ENCODE data around the gene HIVEP3.
A peak's percentile ranks its signal among the peaks of the same experiment; 100 is the strongest.

Gene HIVEP3

DNA sequence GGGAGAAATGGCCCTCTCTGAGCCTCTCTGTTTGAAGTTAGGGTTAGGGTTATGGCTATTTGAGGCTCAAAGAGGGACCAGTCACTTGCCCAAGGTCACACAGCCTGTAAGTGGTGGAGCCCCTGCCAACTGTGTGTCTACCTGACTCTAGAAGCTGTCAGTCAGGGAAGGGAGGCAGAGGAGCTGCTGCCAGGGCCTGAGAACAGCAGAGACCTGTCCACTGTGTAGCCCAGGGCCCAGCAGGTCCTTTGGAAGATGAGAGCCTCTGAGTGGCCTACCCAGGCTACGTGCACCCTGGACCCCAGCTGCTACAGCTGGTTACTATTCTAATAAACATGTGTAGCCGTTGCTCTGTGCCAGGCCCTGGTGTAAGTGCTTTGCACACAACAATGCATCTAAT is 419.1 kb downstream of the HIVEP3 start:
- H3K27ac ChIP-seq (ENCODE audit: low read length) = no peak overlapping the region
- H3K4me3 ChIP-seq (ENCODE audit: low read length) = no peak overlapping the region
- no peaks in the 10 kb centered on the region for H3K9me3 ChIP-seq (ENCODE audit: insufficient read depth, low read depth, low read length)
- H3K4me1 ChIP-seq (ENCODE audit: insufficient read depth, low read length) = peaks cover 17% of the 10 kb centered on the region
- H3K27me3 ChIP-seq (ENCODE audit: insufficient read depth, low read length) = peaks cover 19% of the 10 kb centered on the region
- H3K9ac ChIP-seq (ENCODE audit: low read depth, low read length) = no peak overlapping the region
- no peaks in the 10 kb centered on the region for H3K36me3 ChIP-seq (ENCODE audit: insufficient read depth, low read depth, low read length)

DNA sequence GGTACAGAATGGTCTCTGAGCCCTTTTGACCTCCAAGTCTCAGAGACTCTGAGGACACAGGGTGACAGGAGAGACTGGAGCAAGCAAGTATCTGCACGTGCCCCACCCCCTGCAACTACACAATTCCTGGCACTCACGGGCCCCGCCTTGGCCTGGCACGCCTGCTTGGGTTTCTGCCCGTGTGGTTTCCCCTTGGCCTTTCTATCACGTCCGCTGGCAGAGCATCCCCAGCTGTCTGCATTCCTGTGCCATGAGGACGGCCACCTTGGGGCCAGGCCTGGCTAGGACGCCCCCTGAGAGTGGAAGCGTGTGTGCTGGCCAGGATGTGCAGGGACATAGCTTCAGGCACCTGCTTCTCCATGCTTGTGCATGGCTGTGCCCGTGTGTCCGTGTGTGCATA is 419.9 kb downstream of the HIVEP3 start:
- H3K27ac ChIP-seq (ENCODE audit: low read length) = no peak overlapping the region
- peaks cover 19% of the 10 kb centered on the region for H3K27me3 ChIP-seq (ENCODE audit: insufficient read depth, low read length)

DNA sequence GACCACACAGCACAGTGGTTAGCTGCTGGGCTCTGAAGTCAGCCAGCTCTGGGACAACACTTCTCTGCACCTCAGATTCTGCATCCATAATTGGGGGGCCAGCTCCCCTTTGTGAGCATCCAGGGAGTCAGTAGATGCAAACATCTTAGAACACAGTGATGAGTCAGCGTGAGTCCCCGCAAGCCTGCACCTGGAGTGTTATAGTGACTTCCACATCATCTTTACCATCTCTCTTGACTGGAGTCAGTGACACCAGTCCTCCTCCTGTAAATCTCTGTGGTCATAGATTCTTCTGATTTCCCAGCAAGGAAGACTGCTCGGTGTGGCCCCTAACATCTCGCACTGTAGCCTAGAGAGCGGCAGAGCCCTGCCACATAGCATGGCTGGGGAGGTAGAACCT is 420.3 kb downstream of the HIVEP3 start:
- peaks cover 17% of the 10 kb centered on the region for H3K4me1 ChIP-seq (ENCODE audit: insufficient read depth, low read length)
- no peak overlapping the region for H3K27ac ChIP-seq (ENCODE audit: low read length)
- peaks cover 19% of the 10 kb centered on the region for H3K27me3 ChIP-seq (ENCODE audit: insufficient read depth, low read length)
- H3K9me3 ChIP-seq (ENCODE audit: insufficient read depth, low read depth, low read length) = no peaks in the 10 kb centered on the region
- no peak overlapping the region for H3K9ac ChIP-seq (ENCODE audit: low read depth, low read length)
- no peaks in the 10 kb centered on the region for H3K36me3 ChIP-seq (ENCODE audit: insufficient read depth, low read depth, low read length)
- no peak overlapping the region for H3K4me3 ChIP-seq (ENCODE audit: low read length)

More for the DNA sequence above, 419.9 kb downstream of the HIVEP3 start:
- H3K36me3 ChIP-seq (ENCODE audit: insufficient read depth, low read depth, low read length) = no peaks in the 10 kb centered on the region
- H3K4me3 ChIP-seq (ENCODE audit: low read length) = no peak overlapping the region
- peaks cover 17% of the 10 kb centered on the region for H3K4me1 ChIP-seq (ENCODE audit: insufficient read depth, low read length)
- no peaks in the 10 kb centered on the region for H3K9me3 ChIP-seq (ENCODE audit: insufficient read depth, low read depth, low read length)
- H3K9ac ChIP-seq (ENCODE audit: low read depth, low read length) = no peak overlapping the region

DNA sequence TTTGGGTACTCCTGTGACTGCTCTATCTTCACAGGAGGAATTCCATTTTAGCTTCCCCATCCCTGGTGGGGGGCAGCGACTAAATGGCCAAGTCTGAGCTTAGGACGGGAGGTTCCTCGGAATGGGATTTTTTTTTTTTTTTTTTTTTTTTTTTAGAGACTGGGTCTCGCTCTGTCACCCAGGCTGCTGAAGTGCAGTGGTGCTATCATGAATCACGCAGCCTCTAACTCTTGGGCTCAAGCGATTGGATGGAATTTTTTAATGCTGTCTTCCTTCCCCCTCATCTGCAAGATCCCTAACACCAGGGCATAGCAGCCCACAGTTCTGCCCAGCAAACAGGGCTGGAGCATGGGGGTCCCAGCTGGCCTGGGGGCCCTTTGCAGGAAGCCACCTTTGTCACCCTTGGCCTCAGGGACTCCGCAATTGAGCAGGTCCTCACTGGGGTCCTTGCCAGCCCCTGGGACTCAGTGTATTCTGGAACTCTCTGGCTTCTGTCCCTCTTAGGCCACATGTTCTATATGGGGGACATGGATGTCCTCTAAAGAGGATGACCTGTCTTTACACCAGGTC is 421.2 kb downstream of the HIVEP3 start:
- H3K9ac ChIP-seq (ENCODE audit: low read depth, low read length) = no peak overlapping the region
- peaks cover 19% of the 10 kb centered on the region for H3K27me3 ChIP-seq (ENCODE audit: insufficient read depth, low read length)
- no peaks in the 10 kb centered on the region for H3K36me3 ChIP-seq (ENCODE audit: insufficient read depth, low read depth, low read length)
- peaks cover 17% of the 10 kb centered on the region for H3K4me1 ChIP-seq (ENCODE audit: insufficient read depth, low read length)
- H3K4me3 ChIP-seq (ENCODE audit: low read length) = no peak overlapping the region
- H3K27ac ChIP-seq (ENCODE audit: low read length) = no peak overlapping the region
- no peaks in the 10 kb centered on the region for H3K9me3 ChIP-seq (ENCODE audit: insufficient read depth, low read depth, low read length)

DNA sequence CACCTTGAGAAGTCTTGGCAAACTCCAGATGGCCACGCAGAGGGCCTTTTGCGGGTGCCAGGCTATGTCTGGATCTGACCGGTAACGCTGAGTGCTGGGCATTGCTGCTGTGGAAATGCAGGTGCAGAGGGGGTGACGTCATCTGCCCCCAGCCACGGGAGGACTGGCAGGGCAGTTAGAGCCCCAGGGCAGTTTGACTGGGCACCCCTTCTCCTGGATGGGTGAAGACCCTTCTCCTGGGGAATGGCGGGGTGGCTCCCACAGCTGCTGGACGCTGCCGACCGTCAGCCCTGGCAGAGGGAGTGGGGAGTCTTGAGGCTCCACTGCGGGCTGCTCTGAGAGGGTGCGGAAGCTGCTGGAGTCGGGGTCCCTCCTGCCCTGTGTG is 421.7 kb downstream of the HIVEP3 start:
- no peak overlapping the region for H3K4me3 ChIP-seq (ENCODE audit: low read length)
- peak overlapping the region; percentile 76; the same call in 1 of the 2 replicates for H3K9ac ChIP-seq (ENCODE audit: low read depth, low read length)
- no peaks in the 10 kb centered on the region for H3K36me3 ChIP-seq (ENCODE audit: insufficient read depth, low read depth, low read length)
- H3K27ac ChIP-seq (ENCODE audit: low read length) = no peak overlapping the region
- peaks cover 19% of the 10 kb centered on the region for H3K27me3 ChIP-seq (ENCODE audit: insufficient read depth, low read length)
- H3K4me1 ChIP-seq (ENCODE audit: insufficient read depth, low read length) = peaks cover 17% of the 10 kb centered on the region
- H3K9me3 ChIP-seq (ENCODE audit: insufficient read depth, low read depth, low read length) = no peaks in the 10 kb centered on the region

- H3K4me1 ChIP-seq (ENCODE audit: insufficient read depth, low read length) = peaks cover 17% of the 10 kb centered on the region
Measured at GRCh38 chr1:41496080-41497055, 422.4 kb downstream of the HIVEP3 start.

GRCh38 chr1:41495210-41495948 is 423.3 kb downstream of the HIVEP3 start:
- no peaks in the 10 kb centered on the region for H3K9me3 ChIP-seq (ENCODE audit: insufficient read depth, low read depth, low read length)
- no peaks in the 10 kb centered on the region for H3K36me3 ChIP-seq (ENCODE audit: insufficient read depth, low read depth, low read length)
- peak overlapping the region; percentile 62 for H3K4me3 ChIP-seq (ENCODE audit: low read length)
- peak overlapping the region; percentile 77; the same call in 1 of the 2 replicates for H3K9ac ChIP-seq (ENCODE audit: low read depth, low read length)
- no peak overlapping the region for H3K27ac ChIP-seq (ENCODE audit: low read length)
- peaks cover 19% of the 10 kb centered on the region for H3K27me3 ChIP-seq (ENCODE audit: insufficient read depth, low read length)
- H3K4me1 ChIP-seq (ENCODE audit: insufficient read depth, low read length) = peaks cover 17% of the 10 kb centered on the region

More at GRCh38 chr1:41496080-41497055, 422.4 kb downstream of the HIVEP3 start:
- Histone ChIP-seq H3K27ac (ENCODE audit: low read length) (no peak overlapping the region), H3K27me3 (ENCODE audit: insufficient read depth, low read length) (peaks cover 19% of the 10 kb centered on the region), H3K4me3 (ENCODE audit: low read length) (peak overlapping the region; percentile 62), H3K36me3 (ENCODE audit: insufficient read depth, low read depth, low read length) (no peaks in the 10 kb centered on the region), H3K9ac (ENCODE audit: low read depth, low read length) (peak overlapping the region; percentile 77; the same call in 1 of the 2 replicates), H3K9me3 (ENCODE audit: insufficient read depth, low read depth, low read length) (no peaks in the 10 kb centered on the region)

DNA sequence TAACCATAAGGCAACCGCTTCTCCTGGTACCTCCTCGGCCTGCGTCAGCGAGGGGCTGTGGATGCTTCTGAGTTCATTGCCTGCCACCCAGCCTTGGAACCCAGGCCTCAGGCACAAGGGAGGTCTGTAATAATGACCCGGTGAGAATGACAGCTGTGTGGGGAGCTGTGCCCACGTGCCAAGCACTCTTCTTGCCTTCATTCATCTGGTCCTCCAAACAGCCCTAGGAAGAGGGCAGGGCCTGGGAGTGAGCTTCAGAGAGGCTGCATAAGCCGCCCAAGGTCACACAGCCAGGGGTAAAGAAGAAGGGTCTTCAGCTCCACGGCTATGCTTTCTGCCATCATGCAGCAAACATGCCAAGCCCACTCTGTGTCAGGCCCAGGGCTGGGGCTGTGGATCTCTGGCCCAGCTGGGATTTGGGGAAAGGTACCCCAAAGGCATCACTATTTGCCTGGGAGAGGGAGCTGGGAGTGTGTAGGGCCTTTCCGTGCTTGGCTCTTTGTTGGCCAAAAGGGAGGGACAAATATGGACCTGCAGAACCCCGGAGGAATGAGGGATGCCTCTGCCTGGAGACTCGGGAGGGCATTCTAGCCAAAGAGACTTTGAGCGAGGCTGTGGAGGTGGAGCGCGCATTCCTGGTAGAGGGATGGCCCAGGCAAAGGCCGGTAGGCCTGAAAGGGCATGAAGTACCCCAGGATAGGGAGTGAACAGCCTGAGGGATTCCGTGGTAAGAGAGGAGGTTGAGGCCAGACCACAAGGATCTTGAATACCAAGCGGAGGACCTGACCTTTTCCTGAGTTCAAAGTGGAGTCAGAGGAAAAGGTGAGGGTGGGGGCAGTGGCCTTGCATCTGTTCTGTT is 424.1 kb downstream of the HIVEP3 start:
- Histone ChIP-seq H3K9me3 (ENCODE audit: insufficient read depth, low read depth, low read length) (no peaks in the 10 kb centered on the region), H3K4me3 (ENCODE audit: low read length) (no peak overlapping the region), H3K27ac (ENCODE audit: low read length) (no peak overlapping the region), H3K4me1 (ENCODE audit: insufficient read depth, low read length) (peaks cover 17% of the 10 kb centered on the region), H3K27me3 (ENCODE audit: insufficient read depth, low read length) (peaks cover 19% of the 10 kb centered on the region), H3K9ac (ENCODE audit: low read depth, low read length) (no peak overlapping the region), H3K36me3 (ENCODE audit: insufficient read depth, low read depth, low read length) (no peaks in the 10 kb centered on the region)

DNA sequence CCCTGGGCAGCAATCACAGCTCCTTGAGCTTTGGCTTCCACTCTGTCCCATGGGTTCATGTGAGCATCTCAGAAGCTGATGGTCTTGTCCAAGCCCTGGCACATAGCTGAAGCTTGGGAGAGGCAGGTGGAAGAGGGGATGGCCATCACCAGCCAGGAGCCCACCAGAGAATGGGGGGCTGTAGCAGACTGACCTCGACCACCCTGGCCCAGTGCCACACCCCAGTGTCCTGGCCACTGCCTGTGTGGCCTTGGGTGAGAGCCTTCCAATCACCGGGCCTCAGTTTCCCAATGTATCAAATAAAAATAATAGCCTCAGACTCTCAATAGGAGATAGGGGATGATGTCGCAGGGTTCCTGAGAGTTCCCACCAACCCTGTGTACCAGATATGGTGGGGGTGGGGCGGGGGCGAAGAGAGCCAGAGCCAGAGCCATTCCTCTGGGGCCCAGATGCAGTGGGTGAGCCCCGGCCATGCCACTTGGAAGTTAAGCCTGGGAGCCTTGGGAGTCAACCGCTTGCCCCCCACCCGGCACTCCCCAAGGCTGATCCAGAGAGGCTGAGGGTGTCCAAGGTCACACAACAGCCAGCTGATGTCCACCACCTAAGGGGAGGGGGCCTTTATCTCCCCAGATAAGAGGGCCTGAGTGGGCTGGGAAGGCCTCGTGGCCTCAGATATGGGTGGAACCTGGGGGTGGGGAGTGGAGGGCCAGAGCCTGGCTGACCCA is 424.9 kb downstream of the HIVEP3 start:
- Histone ChIP-seq H3K27me3 (ENCODE audit: insufficient read depth, low read length) (peaks cover 19% of the 10 kb centered on the region), H3K4me3 (ENCODE audit: low read length) (no peak overlapping the region), H3K36me3 (ENCODE audit: insufficient read depth, low read depth, low read length) (no peaks in the 10 kb centered on the region), H3K4me1 (ENCODE audit: insufficient read depth, low read length) (peaks cover 17% of the 10 kb centered on the region), H3K9me3 (ENCODE audit: insufficient read depth, low read depth, low read length) (no peaks in the 10 kb centered on the region), H3K27ac (ENCODE audit: low read length) (no peak overlapping the region), H3K9ac (ENCODE audit: low read depth, low read length) (no peak overlapping the region)

GRCh38 chr1:41493117-41493536 is 425.6 kb downstream of the HIVEP3 start:
- peaks cover 19% of the 10 kb centered on the region for H3K27me3 ChIP-seq (ENCODE audit: insufficient read depth, low read length)
- H3K9me3 ChIP-seq (ENCODE audit: insufficient read depth, low read depth, low read length) = no peaks in the 10 kb centered on the region
- no peak overlapping the region for H3K9ac ChIP-seq (ENCODE audit: low read depth, low read length)
- H3K36me3 ChIP-seq (ENCODE audit: insufficient read depth, low read depth, low read length) = no peaks in the 10 kb centered on the region
- H3K4me3 ChIP-seq (ENCODE audit: low read length) = no peak overlapping the region
- peaks cover 17% of the 10 kb centered on the region for H3K4me1 ChIP-seq (ENCODE audit: insufficient read depth, low read length)
- H3K27ac ChIP-seq (ENCODE audit: low read length) = no peak overlapping the region

All from iPS-20b (cell line).